Thyroid gland (tissue), 4 donors: Measurements from ENCODE around the gene RASGRF2. TPM values are rescaled to one million over a fixed set of nuclear protein-coding genes. Genes with fewer than 3 reads are reported as not detected.
"Not testable (repeated sequence)": the region's sequence is repeated elsewhere in the genome, so short reads cannot be mapped to it uniquely, and the experiment has no call there.

Experiments used
- DNase-seq, 2 donors: peaks; one replicate each; pipeline ENCODE4 v3.0.0-alpha.2; 2019
- H3K27ac ChIP-seq, 3 donors: fragments of 200-600 bp; sonication (generic); 1 replicate in 2 of 3; 2 replicates in 1 of 3; pipeline ENCODE4 v1.5.1; 2016 to 2019; ENCODE audit warnings: mild to moderate bottlenecking in 1 of 3, moderate library complexity in 1 of 3
- H3K27me3 ChIP-seq: fragments of 200-600 bp; sonication (generic); one replicate; pipeline ENCODE4 v1.5.1; 2019
- H3K36me3 ChIP-seq, 2 donors: fragments of 200-600 bp; sonication (generic); one replicate each; pipeline ENCODE4 v1.5.1; 2016 to 2019
- H3K4me1 ChIP-seq, 2 donors: fragments of 200-600 bp; sonication (generic); one replicate each; pipeline ENCODE4 v1.5.1; 2017 to 2019
- H3K4me3 ChIP-seq, 3 donors: fragments of 200-600 bp; sonication (generic); replicated peaks in 1 of 3; 1 replicate in 2 of 3; 2 replicates in 1 of 3; pipeline ENCODE4 v1.5.1; 2016; ENCODE audit warnings: mild to moderate bottlenecking in 1 of 3
- H3K9me3 ChIP-seq: fragments of 200-600 bp; sonication (generic); one replicate; pipeline ENCODE4 v1.5.1; 2017
- POLR2A ChIP-seq, 2 donors: fragments of 450-650 bp; IDR thresholded peaks; one replicate each; pipeline ENCODE4 v1.6.1; 2017; ENCODE audit warnings: antibody characterized with exemption in 2 of 2, mild to moderate bottlenecking in 2 of 2, moderate library complexity in 1 of 2
- WGBS, 2 donors: methylation state at CpG; one replicate each; pipeline ENCODE4 v1.1.5; 2017; 5-methylcytosine and 5-hydroxymethylcytosine counted together
- intact Hi-C: fragments of 100-400 bp; cut with DNase I; formaldehyde crosslinking; loops from one replicate; pipeline ENCODE4 v1.15.1; 2023
- total RNA-seq, 4 donors: library from RNA; depleted of rRNA; stranded (reverse); fragments of >200 nt; gene quantifications; one replicate each; pipeline ENCODE4 v1.2.3, GENCODE V29; 2016
- TF ChIP-seq, protein P1 (sequence below), 6 experiments: fragments of 200-600 bp in 3 of 6; fragments of 450-650 bp in 3 of 6; sonication (generic) in 3 of 6; IDR thresholded peaks; one replicate each; pipeline ENCODE4 v1.5.1; 2016 to 2019; ENCODE audit warnings: antibody characterized with exemption in 6 of 6, mild to moderate bottlenecking in 2 of 6, inconsistent platforms in 1 of 6, moderate library complexity in 1 of 6

RASGRF2 gene
- total RNA-seq, 4 donors from 2014 or later, result 9.2 to 18.8 (median 14.8) TPM

GRCh38 chr5:81030236-81031034 lies 70.3 kb downstream of the RASGRF2 start:
- DNase-seq, H3K4me1 ChIP-seq, H3K27me3 ChIP-seq, H3K36me3 ChIP-seq, intact Hi-C loops, H3K9me3 ChIP-seq, H3K4me3 ChIP-seq, H3K27ac ChIP-seq: not testable (repeated sequence)
- WGBS, 2 donors, result 94 to 97% methylated on average over 3 of the region's 3 CpGs

DNA sequence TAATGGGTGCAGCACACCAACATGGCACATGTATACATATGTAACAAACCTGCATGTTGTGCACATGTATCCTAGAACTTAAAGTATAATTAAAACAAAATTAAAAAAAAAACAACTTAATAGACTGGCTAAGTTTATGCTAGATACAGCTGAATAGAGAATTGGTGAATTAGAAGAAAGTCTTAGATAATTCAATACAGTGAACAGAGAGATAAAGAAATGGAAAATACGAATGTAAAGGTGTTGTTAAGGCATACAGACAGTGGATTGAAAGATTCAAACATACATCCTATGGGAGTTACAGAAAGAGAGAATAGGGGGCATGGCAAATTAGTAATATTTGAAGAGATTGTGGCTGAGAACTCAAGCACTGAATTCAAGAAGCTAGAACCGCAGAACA lies 75.4 kb downstream of the RASGRF2 start:
- intact Hi-C loops, result no loop called here

DNA sequence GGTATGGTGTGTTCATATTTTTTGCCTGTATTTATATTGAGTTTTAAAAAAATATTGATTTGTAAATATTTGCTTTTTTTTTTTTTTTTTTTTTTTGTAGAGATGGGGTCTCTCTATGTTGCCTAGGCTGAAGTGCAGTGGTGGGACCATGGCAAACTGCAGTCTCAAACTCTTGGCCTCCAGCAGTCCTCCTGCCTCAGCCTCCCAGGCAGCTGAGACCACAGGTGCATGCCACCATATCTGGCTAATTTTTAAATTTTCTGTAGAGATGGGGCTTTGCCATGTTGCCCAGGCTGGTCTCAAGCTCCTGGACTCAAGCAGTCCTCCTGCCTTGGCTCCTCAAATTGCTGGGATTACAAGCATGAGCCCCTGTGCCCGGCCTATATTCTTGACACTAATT lies 78.3 kb downstream of the RASGRF2 start:
- WGBS, 2 donors, result 90 to 97% methylated on average over 1 of the region's 1 CpG
- Histone ChIP-seq H3K36me3 (no peaks in the 10 kb centered on the region), H3K4me1 (no peaks in the 10 kb centered on the region), H3K9me3 (no peaks in the 10 kb centered on the region), H3K4me3 (no peak overlapping the region), H3K27me3 (no peaks in the 10 kb centered on the region), H3K27ac (no peak overlapping the region)
- intact Hi-C loops, result no loop called here
- no peak for DNase-seq
- no peak for TF ChIP-seq POLR2A (IDR thresholded peaks at IDR 0.05)
- TF ChIP-seq, protein P1, sequence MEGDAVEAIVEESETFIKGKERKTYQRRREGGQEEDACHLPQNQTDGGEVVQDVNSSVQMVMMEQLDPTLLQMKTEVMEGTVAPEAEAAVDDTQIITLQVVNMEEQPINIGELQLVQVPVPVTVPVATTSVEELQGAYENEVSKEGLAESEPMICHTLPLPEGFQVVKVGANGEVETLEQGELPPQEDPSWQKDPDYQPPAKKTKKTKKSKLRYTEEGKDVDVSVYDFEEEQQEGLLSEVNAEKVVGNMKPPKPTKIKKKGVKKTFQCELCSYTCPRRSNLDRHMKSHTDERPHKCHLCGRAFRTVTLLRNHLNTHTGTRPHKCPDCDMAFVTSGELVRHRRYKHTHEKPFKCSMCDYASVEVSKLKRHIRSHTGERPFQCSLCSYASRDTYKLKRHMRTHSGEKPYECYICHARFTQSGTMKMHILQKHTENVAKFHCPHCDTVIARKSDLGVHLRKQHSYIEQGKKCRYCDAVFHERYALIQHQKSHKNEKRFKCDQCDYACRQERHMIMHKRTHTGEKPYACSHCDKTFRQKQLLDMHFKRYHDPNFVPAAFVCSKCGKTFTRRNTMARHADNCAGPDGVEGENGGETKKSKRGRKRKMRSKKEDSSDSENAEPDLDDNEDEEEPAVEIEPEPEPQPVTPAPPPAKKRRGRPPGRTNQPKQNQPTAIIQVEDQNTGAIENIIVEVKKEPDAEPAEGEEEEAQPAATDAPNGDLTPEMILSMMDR (IDR thresholded peaks at IDR 0.05), result no peak

More for the DNA sequence above, 75.4 kb downstream of the RASGRF2 start:
- H3K4me1 ChIP-seq, result no peaks in the 10 kb centered on the region
- H3K27me3 ChIP-seq, result no peaks in the 10 kb centered on the region
- no peak overlapping the region for H3K4me3 ChIP-seq
- H3K36me3 ChIP-seq, result no peaks in the 10 kb centered on the region
- no peak for DNase-seq
- H3K9me3 ChIP-seq, result no peaks in the 10 kb centered on the region
- H3K27ac ChIP-seq, result no peak overlapping the region
- no peak for TF ChIP-seq POLR2A (IDR thresholded peaks at IDR 0.05)
- TF ChIP-seq, protein P1 (IDR thresholded peaks at IDR 0.05), result no peak
- WGBS, 2 donors, result 91 to 96% methylated on average over 2 of the region's 2 CpGs

DNA sequence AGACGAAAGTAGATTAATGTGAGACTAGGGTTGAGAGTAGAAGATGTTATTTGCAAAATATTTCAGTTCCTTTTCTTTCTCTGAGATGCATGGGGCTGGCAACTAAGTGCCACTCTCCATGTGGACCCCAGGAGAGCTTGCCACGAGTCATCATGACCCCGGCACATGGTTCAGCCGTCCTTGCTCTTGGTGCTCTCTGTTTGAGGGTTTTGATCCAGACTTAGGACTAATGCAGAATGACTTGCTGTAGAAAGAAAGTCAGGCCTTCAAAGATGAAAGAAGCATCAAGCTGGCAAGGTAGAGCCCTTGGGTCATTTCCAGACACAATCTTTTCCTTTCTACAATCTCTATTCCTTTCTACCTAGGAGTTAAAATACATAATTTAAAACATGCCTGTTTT lies 84.7 kb downstream of the RASGRF2 start:
- no peak for DNase-seq
- no peak overlapping the region for H3K4me3 ChIP-seq
- no peaks in the 10 kb centered on the region for H3K27me3 ChIP-seq
- 88 to 89% methylated on average over 4 of the region's 4 CpGs for WGBS, 2 donors
- no peaks in the 10 kb centered on the region for H3K4me1 ChIP-seq
- intact Hi-C loops, result no loop called here
- TF ChIP-seq, protein P1 (IDR thresholded peaks at IDR 0.05), result no peak
- TF ChIP-seq POLR2A (IDR thresholded peaks at IDR 0.05), result no peak
- H3K9me3 ChIP-seq, result no peaks in the 10 kb centered on the region
- H3K27ac ChIP-seq, result no peak overlapping the region
- no peaks in the 10 kb centered on the region for H3K36me3 ChIP-seq

GRCh38 chr5:81045389-81045807 lies 85.2 kb downstream of the RASGRF2 start:
- Histone ChIP-seq H3K27ac (no peak overlapping the region), H3K36me3 (no peaks in the 10 kb centered on the region), H3K9me3 (no peaks in the 10 kb centered on the region), H3K4me1 (no peaks in the 10 kb centered on the region), H3K27me3 (no peaks in the 10 kb centered on the region), H3K4me3 (no peak overlapping the region)
- no peak for TF ChIP-seq POLR2A (IDR thresholded peaks at IDR 0.05)
- TF ChIP-seq, protein P1 (IDR thresholded peaks at IDR 0.05), result no peak
- DNase-seq, result no peak
- intact Hi-C loops, result no loop called here
